PC-3 (cell line): ENCODE measurements around the gene KNCN.

ENCODE experiments used
- CTCF ChIP-seq: fragments of 300-600 bp; sonication (generic); conservative IDR thresholded peaks from 2 replicates; pipeline ENCODE4 v1.5.1; 2017; ENCODE audit warnings: antibody characterized with exemption, low read depth, mild to moderate bottlenecking, low read length
- EZH2phosphoT487 ChIP-seq: fragments of 300-600 bp; sonication (generic); IDR thresholded peaks from 2 replicates; pipeline ENCODE4 v1.6.1; 2018; ENCODE audit warnings: mild to moderate bottlenecking, antibody characterized with exemption, low read length, borderline replicate concordance

GRCh38 chr1:46576596-46576995 is 25.1 kb upstream of the KNCN start:
- no peak for TF ChIP-seq CTCF
- no peak for TF ChIP-seq EZH2phosphoT487
